Activated CD4-positive, alpha-beta T cell treated with anti-CD3 and anti-CD28 coated beads, Interleukin-2, amount 10 ng/mL, durations not matched to agents 24 days and 14 days (primary cell): ENCODE measurements around the gene USP7. TPM values are rescaled to one million over a fixed set of nuclear protein-coding genes. Genes with fewer than 3 reads are reported as not detected.
"Not testable (repeated sequence)": the region's sequence is repeated elsewhere in the genome, so short reads cannot be mapped to it uniquely, and the experiment has no call there.

Source experiments
- DNase-seq: peaks from one replicate; pipeline ENCODE4 v3.0.0; 2022
- H3K27ac Mint-ChIP-seq: one replicate; pipeline ENCODE4 v1.8.0; 2022; ENCODE audit warnings: mild to moderate bottlenecking, mixed read lengths
- H3K27me3 Mint-ChIP-seq: one replicate; pipeline ENCODE4 v1.8.0; 2022; ENCODE audit warnings: mixed read lengths
- H3K36me3 Mint-ChIP-seq: one replicate; pipeline ENCODE4 v1.8.0; 2022; ENCODE audit warnings: low read depth, mild to moderate bottlenecking, mixed read lengths
- H3K4me1 Mint-ChIP-seq: one replicate; pipeline ENCODE4 v1.8.0; 2021; ENCODE audit warnings: mixed read lengths
- H3K4me3 Mint-ChIP-seq: one replicate; pipeline ENCODE4 v1.8.0; 2022; ENCODE audit warnings: mild to moderate bottlenecking, moderate library complexity, mixed read lengths
- H3K9me3 Mint-ChIP-seq: one replicate; pipeline ENCODE4 v1.8.0; 2021; ENCODE audit warnings: mixed read lengths
- intact Hi-C: fragments of 100-400 bp; cut with micrococcal nuclease; formaldehyde crosslinking; loops from one replicate; pipeline ENCODE4 v1.15.1; 2023
- total RNA-seq: library from RNA; stranded (reverse); gene quantifications from 2 replicates; pipeline ENCODE4 v1.2.3, GENCODE V29; 2022

The USP7 gene
- total RNA-seq, 1 donor from 2014 or later: 186 TPM

GRCh38 chr16:8873866-8874195 is 89.9 kb downstream of the USP7 start:
- H3K27me3 Mint-ChIP-seq, H3K36me3 Mint-ChIP-seq, intact Hi-C loops, H3K27ac Mint-ChIP-seq, DNase-seq, H3K9me3 Mint-ChIP-seq, H3K4me3 Mint-ChIP-seq: not testable (repeated sequence)
- H3K4me1 Mint-ChIP-seq: peaks cover 19% of the 10 kb centered on the region

GRCh38 chr16:8872967-8873865 is 90.5 kb downstream of the USP7 start:
- Mint-ChIP-seq H3K9me3 (no peaks in the 10 kb centered on the region), H3K4me3 (no peak overlapping the region), H3K27me3 (no peaks in the 10 kb centered on the region), H3K4me1 (peaks cover 19% of the 10 kb centered on the region), H3K36me3 (no peaks in the 10 kb centered on the region), H3K27ac (peak overlapping the region; percentile 29)
- no peak for DNase-seq
- intact Hi-C loops: no loop called here

- H3K27me3 Mint-ChIP-seq: no peaks in the 10 kb centered on the region
- no peak overlapping the region for H3K4me3 Mint-ChIP-seq
- no peak for DNase-seq
- peaks cover under 1% of the 10 kb centered on the region for H3K36me3 Mint-ChIP-seq
- intact Hi-C loops: no loop called here
- no peak overlapping the region for H3K27ac Mint-ChIP-seq
- no peaks in the 10 kb centered on the region for H3K9me3 Mint-ChIP-seq
- H3K4me1 Mint-ChIP-seq: peaks cover 22% of the 10 kb centered on the region
These were observed 91.6 kb downstream of the USP7 start for GRCh38 chr16:8872071-8872470.

GRCh38 chr16:8869988-8870241 is 93.8 kb downstream of the USP7 start:
- intact Hi-C loops: loop anchor here (1.0 to 5.0 kb wide), 5 partner anchors 19 to 303 kb away; partner anchors contain the start of genes ABAT, HAPSTR1, PMM2 and TMEM186

GRCh38 chr16:8869212-8869987 is 94.3 kb downstream of the USP7 start:
- peaks cover 4% of the 10 kb centered on the region for H3K36me3 Mint-ChIP-seq
- intact Hi-C loops: loop anchor here (1.0 to 5.0 kb wide), 5 partner anchors 19 to 302 kb away; partner anchors contain the start of genes ABAT, HAPSTR1, PMM2 and TMEM186
- peak overlapping the region; percentile 89 for H3K27ac Mint-ChIP-seq
- H3K27me3 Mint-ChIP-seq: no peaks in the 10 kb centered on the region
- H3K9me3 Mint-ChIP-seq: no peaks in the 10 kb centered on the region
- H3K4me1 Mint-ChIP-seq: peaks cover 37% of the 10 kb centered on the region
- peak overlapping the region; percentile 90 for H3K4me3 Mint-ChIP-seq
- no peak for DNase-seq

More at GRCh38 chr16:8869988-8870241, 93.8 kb downstream of the USP7 start:
- not testable (repeated sequence) for H3K27ac Mint-ChIP-seq, H3K27me3 Mint-ChIP-seq, DNase-seq, H3K9me3 Mint-ChIP-seq, H3K36me3 Mint-ChIP-seq
- H3K4me1 Mint-ChIP-seq: peaks cover 38% of the 10 kb centered on the region
- peak overlapping the region; percentile 90 for H3K4me3 Mint-ChIP-seq

GRCh38 chr16:8868416-8869211 is 95.1 kb downstream of the USP7 start, which contains the start of gene CARHSP1:
Gene CARHSP1, minus strand, starts transcription at chr16:8869006. Its CDS starts 9,678 bp downstream, at chr16:8859328.
- H3K4me1 Mint-ChIP-seq: peaks cover 39% of the 10 kb centered on the region
- intact Hi-C loops: loop anchor here (1.0 to 5.0 kb wide), 5 partner anchors 18 to 301 kb away; partner anchors contain the start of genes ABAT, HAPSTR1, PMM2 and TMEM186
- peak within 1 kb of the TSS; percentile 90 for H3K4me3 Mint-ChIP-seq
- peaks cover 8% of the 10 kb centered on the region for H3K36me3 Mint-ChIP-seq
- H3K27ac Mint-ChIP-seq: peak within 1 kb of the TSS; percentile 89
- H3K27me3 Mint-ChIP-seq: no peaks in the 10 kb centered on the region
- peak; percentile 95 for DNase-seq
- H3K9me3 Mint-ChIP-seq: no peaks in the 10 kb centered on the region

- peak overlapping the region; percentile 89 for H3K27ac Mint-ChIP-seq
- no peaks in the 10 kb centered on the region for H3K27me3 Mint-ChIP-seq
- H3K4me3 Mint-ChIP-seq: peak overlapping the region; percentile 85
- no peak for DNase-seq
- H3K36me3 Mint-ChIP-seq: peaks cover 8% of the 10 kb centered on the region
- peaks cover 39% of the 10 kb centered on the region for H3K4me1 Mint-ChIP-seq
- intact Hi-C loops: loop anchor here (2.0 to 5.0 kb wide), 3 partner anchors 17 to 301 kb away; partner anchors contain the start of gene ABAT
- no peaks in the 10 kb centered on the region for H3K9me3 Mint-ChIP-seq
These were observed 95.7 kb downstream of the USP7 start for GRCh38 chr16:8867932-8868415.

GRCh38 chr16:8867216-8867931 is 96.3 kb downstream of the USP7 start:
- H3K4me3 Mint-ChIP-seq: peak overlapping the region; percentile 85
- H3K36me3 Mint-ChIP-seq: peaks cover 8% of the 10 kb centered on the region
- intact Hi-C loops: loop anchor here (5.0 kb wide), 1 partner anchor 300 kb away; no protein-coding TSS in a partner anchor
- peaks cover 41% of the 10 kb centered on the region for H3K4me1 Mint-ChIP-seq
- H3K27ac Mint-ChIP-seq: peak overlapping the region; percentile 89
- no peaks in the 10 kb centered on the region for H3K27me3 Mint-ChIP-seq
- DNase-seq: peak; percentile 75
- H3K9me3 Mint-ChIP-seq: no peaks in the 10 kb centered on the region

- Mint-ChIP-seq H3K36me3 (peaks cover 12% of the 10 kb centered on the region), H3K4me1 (peaks cover 44% of the 10 kb centered on the region), H3K27me3 (no peaks in the 10 kb centered on the region), H3K9me3 (no peaks in the 10 kb centered on the region), H3K27ac (peak overlapping the region; percentile 89), H3K4me3 (peak overlapping the region; percentile 85)
- no peak for DNase-seq
- intact Hi-C loops: loop anchor here (5.0 kb wide), 1 partner anchor 300 kb away; no protein-coding TSS in a partner anchor
These were observed 96.9 kb downstream of the USP7 start for GRCh38 chr16:8866884-8867215.

- H3K27me3 Mint-ChIP-seq: no peaks in the 10 kb centered on the region
- H3K27ac Mint-ChIP-seq: peak overlapping the region; percentile 70
- intact Hi-C loops: loop anchor here (5.0 kb wide), 1 partner anchor 299 kb away; no protein-coding TSS in a partner anchor
- H3K4me3 Mint-ChIP-seq: peak overlapping the region; percentile 85
- H3K36me3 Mint-ChIP-seq: peaks cover 12% of the 10 kb centered on the region
- H3K4me1 Mint-ChIP-seq: peaks cover 43% of the 10 kb centered on the region
- H3K9me3 Mint-ChIP-seq: no peaks in the 10 kb centered on the region
- DNase-seq: no peak
These were observed 97.4 kb downstream of the USP7 start for GRCh38 chr16:8866118-8866883.

GRCh38 chr16:8865145-8865882 is 98.4 kb downstream of the USP7 start:
- no peak for DNase-seq
- no peaks in the 10 kb centered on the region for H3K9me3 Mint-ChIP-seq
- peak overlapping the region; percentile 37 for H3K4me3 Mint-ChIP-seq
- peaks cover 13% of the 10 kb centered on the region for H3K36me3 Mint-ChIP-seq
- peak overlapping the region; percentile 54 for H3K27ac Mint-ChIP-seq
- no peaks in the 10 kb centered on the region for H3K27me3 Mint-ChIP-seq
- peaks cover 35% of the 10 kb centered on the region for H3K4me1 Mint-ChIP-seq
- intact Hi-C loops: loop anchor here (5.0 kb wide), 1 partner anchor 298 kb away; no protein-coding TSS in a partner anchor
